HepG2 (cell line): Measurements from ENCODE around the gene TNFSF11. TPM values are rescaled to one million over a fixed set of nuclear protein-coding genes. Genes with fewer than 3 reads are reported as not detected.

ENCODE experiments used
- ATAC-seq: fragments of 200-7000 bp; cut with Tn5 transposase; 3 replicates; pipeline ENCODE4 v1.9.1; 2020; ENCODE audit warnings: mild to moderate bottlenecking, moderate library complexity
- BruUV-seq: library from RNA; stranded (reverse); fragments of 400-500 nt; replicated peaks from 2 replicates; lab custom pipeline; 2021; lab: Mats Ljungman, UMichigan
- CTCF ChIA-PET: fragments of 300-600 bp; formaldehyde crosslinking; extraction: SDS; loops from one replicate; lab custom pipeline; 2021; ENCODE audit warnings: low total read pairs, inconsistent platforms, low intra/inter-chr PET ratio; lab: Yijun Ruan, JAX
- POLR2A ChIA-PET: fragments of 350-600 bp; sonication (Branson Sonifier 250); formaldehyde crosslinking; loops from one replicate; lab custom pipeline; 2020; ENCODE audit warnings: antibody characterized with exemption, inconsistent platforms; lab: Yijun Ruan, JAX
- DNase-seq: peaks from one replicate; pipeline ENCODE4 v3.0.0-alpha.2; 2015; ENCODE audit warnings: low spot score
- FAIRE-seq: peaks from 3 replicates; lab custom pipeline; 2011; peaks lifted over from hg19 to GRCh38; lab: Jason Lieb, UNC
- H2AFZ ChIP-seq: one replicate; pipeline ENCODE4 v1.6.1; 2011; ENCODE audit warnings: low read length, inconsistent platforms
- H3K27ac ChIP-seq: fragments of 300-600 bp; 3 replicates; pipeline ENCODE4 v1.8.0; 2011; ENCODE audit warnings: mixed run types, mild to moderate bottlenecking, mixed read lengths, low read length, inconsistent platforms; ENCODE audit not compliant: insufficient read depth; ENCODE audit errors: extremely low read length
- H3K27me3 ChIP-seq, 2 experiments: fragments of 200-600 bp in 1 of 2; 2 replicates in 1 of 2; 3 replicates in 1 of 2; pipeline versions ENCODE4 v1.6.0 to v1.8.0; 2011; ENCODE audit warnings: low read length in 2 of 2, mild to moderate bottlenecking in 2 of 2, moderate library complexity in 2 of 2, inconsistent platforms in 1 of 2; ENCODE audit not compliant: insufficient read depth in 2 of 2, control insufficient read depth in 1 of 2
- H3K36me3 ChIP-seq, 2 experiments: fragments of 200-600 bp in 1 of 2; replicated peaks in 1 of 2; 2 replicates in 1 of 2; 3 replicates in 1 of 2; pipeline versions ENCODE4 v1.5.1 to v1.8.0; 2011; ENCODE audit warnings: low read length in 2 of 2, inconsistent platforms in 1 of 2; ENCODE audit not compliant: insufficient read depth in 2 of 2, control insufficient read depth in 1 of 2
- H3K4me1 ChIP-seq: 2 replicates; pipeline ENCODE4 v1.5.1; 2012; ENCODE audit warnings: low read length, inconsistent platforms; ENCODE audit not compliant: insufficient read depth
- H3K4me2 ChIP-seq: 2 replicates; pipeline ENCODE4 v1.6.0; 2011; ENCODE audit warnings: low read depth, low read length, inconsistent platforms
- H3K4me3 ChIP-seq, 3 experiments: fragments of 200-600 bp in 1 of 3; sonication (generic), shearing (Covaris generic) in 1 of 3; replicated peaks in 1 of 3; 2 replicates each; pipeline ENCODE4 v1.5.1; 2011 to 2016; ENCODE audit warnings: low read length in 3 of 3, inconsistent platforms in 2 of 3, low read depth in 2 of 3, mild to moderate bottlenecking in 2 of 3, control low read depth in 1 of 3, mixed read lengths in 1 of 3; ENCODE audit not compliant: insufficient read depth in 1 of 3
- H3K79me2 ChIP-seq: one replicate; pipeline ENCODE4 v1.6.1; 2011; ENCODE audit warnings: low read length, inconsistent platforms; ENCODE audit not compliant: insufficient read depth
- H3K9ac ChIP-seq: 2 replicates; pipeline ENCODE4 v1.6.0; 2011; ENCODE audit warnings: mild to moderate bottlenecking, low read depth, low read length, inconsistent platforms; ENCODE audit not compliant: insufficient read depth
- H3K9me3 ChIP-seq: 2 replicates; pipeline ENCODE4 v1.5.1; 2012; ENCODE audit warnings: mild to moderate bottlenecking, low read length
- H4K20me1 ChIP-seq: 2 replicates; pipeline ENCODE4 v1.6.0; 2011; ENCODE audit warnings: inconsistent platforms, mild to moderate bottlenecking, low read length, moderate library complexity; ENCODE audit not compliant: insufficient read depth
- ARHGAP35 ChIP-seq: sonication (generic); formaldehyde crosslinking; IDR thresholded peaks from 2 replicates; pipeline ENCODE4 v1.9.0; 2022; ENCODE audit warnings: mild to moderate bottlenecking, inconsistent platforms, moderate library complexity, missing genetic modification reagents, borderline replicate concordance
- ARID3A ChIP-seq: IDR thresholded peaks from 2 replicates; pipeline ENCODE4 v1.6.1; 2012; ENCODE audit warnings: low read depth, low read length, improper control_type of control experiment
- ATM ChIP-seq: fragments of 450-650 bp; IDR thresholded peaks from 2 replicates; pipeline ENCODE4 v1.7.1; 2017; ENCODE audit warnings: mild to moderate bottlenecking, borderline replicate concordance
- CBFB ChIP-seq: sonication (generic); formaldehyde crosslinking; IDR thresholded peaks from 2 replicates; pipeline ENCODE4 v1.4.0; 2020; ENCODE audit warnings: missing genetic modification reagents
- CHD2 ChIP-seq: IDR thresholded peaks from 2 replicates; pipeline ENCODE4 v1.6.1; 2011; ENCODE audit warnings: low read depth, low read length, improper control_type of control experiment
- IKZF4 ChIP-seq: sonication (generic); formaldehyde crosslinking; IDR thresholded peaks from 2 replicates; pipeline ENCODE4 v1.5.1; 2020; ENCODE audit warnings: borderline replicate concordance, mild to moderate bottlenecking, low read depth, missing genetic modification reagents; ENCODE audit errors: not compliant biosample characterization
- RFX5 ChIP-seq: IDR thresholded peaks from 2 replicates; pipeline ENCODE4 v1.6.1; 2011; ENCODE audit warnings: low read depth, low read length, improper control_type of control experiment
- SIX1 ChIP-seq: sonication (generic); formaldehyde crosslinking; IDR thresholded peaks from 2 replicates; pipeline ENCODE4 v1.4.0; 2020; ENCODE audit warnings: missing genetic modification reagents, borderline replicate concordance
- TBL1XR1 ChIP-seq: fragments of 150-350 bp; IDR thresholded peaks from 2 replicates; pipeline ENCODE4 v1.6.1; 2014; ENCODE audit warnings: borderline replicate concordance, low read length; ENCODE audit not compliant: partially characterized antibody
- TFDP2 ChIP-seq: sonication (generic); formaldehyde crosslinking; IDR thresholded peaks from 2 replicates; pipeline ENCODE4 v1.4.0; 2020; ENCODE audit warnings: missing genetic modification reagents
- ZBTB2 ChIP-seq: sonication (generic); formaldehyde crosslinking; IDR thresholded peaks from 2 replicates; pipeline ENCODE4 v1.8.0; 2022; ENCODE audit warnings: low read depth, missing genetic modification reagents
- ZNF12 ChIP-seq: sonication (generic); formaldehyde crosslinking; IDR thresholded peaks from 2 replicates; pipeline ENCODE4 v1.5.0; 2020; ENCODE audit warnings: missing genetic modification reagents
- ZNF235 ChIP-seq: sonication (generic); formaldehyde crosslinking; IDR thresholded peaks from 2 replicates; pipeline ENCODE4 v1.8.1; 2023; ENCODE audit warnings: mild to moderate bottlenecking, missing genetic modification reagents, borderline replicate concordance
- ZNF605 ChIP-seq: sonication (generic); formaldehyde crosslinking; IDR thresholded peaks from 2 replicates; pipeline ENCODE4 v1.8.0; 2022; ENCODE audit warnings: mild to moderate bottlenecking, missing genetic modification reagents
- ZNF678 ChIP-seq: sonication (generic); formaldehyde crosslinking; IDR thresholded peaks from 2 replicates; pipeline ENCODE4 v1.4.0; 2020; ENCODE audit warnings: mild to moderate bottlenecking, missing genetic modification reagents
- WGBS: methylation state at CpG from one replicate; pipeline ENCODE4 v1.1.6; 2017; ENCODE audit warnings: low lambda C conversion rate; 5-methylcytosine and 5-hydroxymethylcytosine counted together
- in situ Hi-C: cut with HindIII; loops from 2 replicates; pipeline ENCODE4 v1.10.0; 2017; ENCODE audit warnings: low pct_unique_long_range_greater_than_20kb; ENCODE audit not compliant: extremely low pct_ligation_motif_present
- intact Hi-C: fragments of 100-400 bp; cut with micrococcal nuclease; formaldehyde crosslinking; loops from one replicate; pipeline ENCODE4 v1.10.0; 2022; ENCODE audit not compliant: unreplicated experiment
- polyA plus RNA-seq, 8 experiments: library from polyadenylated mRNA; depleted of rRNA in 3 of 8; stranded (reverse) in 7 of 8; unstranded in 1 of 8; fragments of >200 nt; fragmentation: Illumina TruSeq in 4 of 8; extraction: Trizol in 4 of 8; gene quantifications; 2 replicates each; pipeline versions ENCODE4 v1.2.1 to v1.2.3, GENCODE V29; 2011 to 2016; ENCODE audit warnings: low read depth in 4 of 8, missing spikeins in 1 of 8, mixed read lengths in 1 of 8; ENCODE audit not compliant: insufficient read depth in 1 of 8
- total RNA-seq, 5 experiments: library from RNA; depleted of rRNA; stranded (reverse); fragments of >200 nt; fragmentation: Illumina TruSeq; extraction: Trizol; gene quantifications; 2 replicates each; pipeline ENCODE4 v1.2.3, GENCODE V29; 2016; ENCODE audit warnings: low read depth in 1 of 5

Gene TNFSF11
- total and polyA plus RNA-seq, 2 of the 13 experiments (the other 11 are each of a cell fraction or from before 2014, with no cell fraction given) = 0.03 TPM; not detected in 1

GRCh38 chr13:42551611-42552010 is 22.3 kb upstream of the TNFSF11 start:
- Histone ChIP-seq H3K4me3 (no peak overlapping the region), H4K20me1 (no peaks in the 10 kb centered on the region), H3K9ac (no peak overlapping the region), H3K79me2 (no peaks in the 10 kb centered on the region), H3K27ac (no peak overlapping the region), H3K27me3 (no peaks in the 10 kb centered on the region), H3K9me3 (peaks cover 40% of the 10 kb centered on the region), H3K4me2 (no peak overlapping the region), H3K4me1 (no peaks in the 10 kb centered on the region), H3K36me3 (no peaks in the 10 kb centered on the region), H2AFZ (no peak overlapping the region)
- WGBS = 3% methylated on average over 2 of the region's 2 CpGs
- DNase-seq = no peak
- FAIRE-seq = no peak
- no peak for ATAC-seq
- CTCF ChIA-PET = no interaction called here
- in situ Hi-C loops = no loop called here
- TF ChIP-seq RFX5 (no peak), CHD2 (no peak), ZBTB2 (no peak), TBL1XR1 (no peak), ZNF12 (CRISPR knock-in tag) (no peak), ZNF605 (CRISPR knock-in tag) (no peak), SIX1 (CRISPR knock-in tag) (no peak), ZNF235 (no peak), ARHGAP35 (CRISPR knock-in tag) (no peak), ARID3A (no peak), ATM (no peak), TFDP2 (CRISPR knock-in tag) (no peak), CBFB (CRISPR knock-in tag) (no peak), IKZF4 (CRISPR knock-in tag) (no peak), ZNF678 (CRISPR knock-in tag) (no peak)
- intact Hi-C loops = no loop called here
- BruUV-seq = no TSS peak
- POLR2A ChIA-PET = no interaction called here
